HG03442 (cell line): ENCODE results near the gene PCSK4.
"Not testable (repeated sequence)": the region's sequence is repeated elsewhere in the genome, so short reads cannot be mapped to it uniquely, and the experiment has no call there.

Experiments
- ATAC-seq: cut with Tn5 transposase; IDR thresholded peaks from one replicate; pipeline ENCODE4 v1.9.1; 2021; ENCODE audit warnings: mild to moderate bottlenecking, moderate library complexity; ENCODE audit not compliant: unreplicated experiment

PCSK4 gene

DNA sequence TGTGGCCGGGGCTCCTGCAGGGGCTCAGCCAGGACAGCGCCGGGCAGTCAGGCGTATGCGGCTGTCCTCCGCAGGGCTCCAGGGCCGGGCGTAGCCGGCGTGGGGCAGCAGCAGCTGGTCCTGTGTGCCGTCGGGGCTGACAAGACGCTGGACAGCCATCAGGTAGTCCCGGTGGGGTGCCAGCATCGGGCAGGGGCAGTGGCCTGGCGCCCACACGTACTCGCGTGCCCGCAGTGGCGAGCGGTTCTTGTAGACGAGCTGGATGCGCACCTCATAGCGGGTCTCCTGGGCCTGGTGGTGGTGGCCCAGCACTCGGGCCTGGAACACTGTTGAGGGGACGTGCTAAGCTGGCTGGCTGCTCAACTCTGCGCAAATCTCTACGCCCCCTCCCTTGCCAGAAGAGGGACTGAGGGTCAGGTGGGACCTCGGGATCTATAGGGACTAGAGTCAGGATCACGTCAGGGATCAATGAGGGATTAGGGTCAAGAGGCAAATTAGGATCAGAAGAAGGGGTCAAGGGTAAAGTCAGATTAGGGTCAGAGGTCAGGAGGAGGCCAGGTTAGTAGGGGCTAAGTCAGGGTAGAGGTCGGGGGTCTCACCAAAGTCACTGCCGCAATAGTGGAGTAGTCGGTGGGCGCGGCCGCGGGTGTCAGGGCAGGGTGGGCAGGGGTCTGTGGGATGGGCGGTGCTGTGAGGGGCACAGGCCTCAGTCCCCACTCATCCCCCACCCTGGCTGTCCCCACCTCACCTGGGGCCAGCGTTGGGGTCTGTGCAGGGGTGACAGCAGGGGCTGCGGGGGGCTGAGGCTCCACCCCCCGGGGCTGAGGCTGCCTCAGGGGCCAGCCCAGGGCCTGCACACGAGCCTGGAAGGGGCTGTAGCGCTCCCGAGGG is 16.1 kb upstream of the PCSK4 start:
- ATAC-seq: no peak

GRCh38 chr19:1505012-1505411 is 14.9 kb upstream of the PCSK4 start:
- ATAC-seq: no peak

- no peak for ATAC-seq
Observed at GRCh38 chr19:1503925-1504773, 14.0 kb upstream of the PCSK4 start.

- no peak for ATAC-seq
Observed at GRCh38 chr19:1503089-1503924, 13.2 kb upstream of the PCSK4 start.

GRCh38 chr19:1502433-1503088 is 12.4 kb upstream of the PCSK4 start:
- ATAC-seq: no peak

DNA sequence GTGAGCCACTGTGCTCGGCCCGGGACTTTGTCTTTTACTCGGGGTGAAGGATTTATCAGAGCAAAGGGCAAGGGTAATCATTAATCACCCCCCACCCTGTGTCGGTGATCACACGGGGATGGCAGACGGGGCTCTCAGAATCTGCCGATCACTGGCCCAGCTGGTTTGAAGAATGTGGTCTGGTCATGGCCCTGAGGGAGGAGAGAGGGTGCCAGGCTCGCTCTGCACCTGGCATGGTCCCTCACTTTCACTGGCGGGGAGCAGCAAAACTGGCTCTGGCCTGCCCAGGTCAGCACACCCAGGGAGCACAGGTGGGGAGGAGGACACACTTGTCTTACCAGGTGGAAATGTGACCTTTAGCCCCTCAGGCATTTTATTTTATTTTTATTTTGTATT is 11.0 kb upstream of the PCSK4 start:
- ATAC-seq: no peak

- ATAC-seq: not testable (repeated sequence)
Observed at GRCh38 chr19:1499231-1499630, 9.1 kb upstream of the PCSK4 start.

- no peak for ATAC-seq
Observed at GRCh38 chr19:1497578-1498235, 7.6 kb upstream of the PCSK4 start.

- ATAC-seq: no peak
Observed at GRCh38 chr19:1496714-1497577, 6.8 kb upstream of the PCSK4 start.

DNA sequence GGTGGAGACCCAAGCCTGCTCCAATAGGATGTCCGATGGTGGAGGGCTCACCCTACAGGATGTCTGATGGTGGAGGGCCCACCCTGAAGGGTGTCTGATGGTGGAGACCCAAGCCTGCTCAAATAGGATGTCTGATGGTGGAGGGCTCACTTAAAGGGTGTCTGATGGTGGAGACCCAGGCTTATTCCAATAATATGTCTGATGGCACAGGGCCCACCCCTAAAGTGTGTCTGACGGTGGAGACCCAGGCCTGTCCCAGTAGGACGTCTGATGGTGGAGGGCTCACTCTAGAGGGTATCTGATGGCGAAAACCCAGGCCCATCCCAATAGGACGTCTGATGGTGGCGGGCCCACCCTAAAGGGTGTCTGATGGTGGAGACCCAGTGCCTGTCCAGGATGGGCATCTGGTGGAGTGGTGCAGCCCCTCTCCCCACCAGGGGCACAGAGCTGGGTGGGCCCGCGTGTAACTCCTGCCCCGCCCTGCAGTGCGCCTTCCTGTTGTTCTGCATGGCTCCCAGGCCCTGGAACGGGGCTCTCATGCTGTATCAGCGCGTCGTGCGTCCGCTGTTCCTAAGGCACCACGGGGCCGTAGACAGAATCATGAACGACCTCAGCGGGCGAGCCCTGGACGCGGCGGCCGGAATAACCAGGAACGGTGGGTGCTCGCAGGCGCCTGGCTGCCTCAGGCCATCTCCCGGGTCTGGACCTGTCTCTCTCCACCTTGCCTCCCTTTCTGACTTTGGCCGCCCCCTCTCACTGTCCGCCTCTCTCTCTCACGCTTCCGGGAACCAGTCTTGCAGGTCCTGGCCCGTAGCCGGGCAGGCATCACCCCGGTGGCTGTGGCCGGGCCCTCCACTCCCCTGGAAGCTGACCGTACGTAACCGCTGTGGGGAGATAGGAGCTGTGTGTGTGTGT is 5.9 kb upstream of the PCSK4 start:
- ATAC-seq: no peak

- ATAC-seq: no peak
Observed at GRCh38 chr19:1495051-1495798, 5.1 kb upstream of the PCSK4 start.

- no peak for ATAC-seq
Observed at GRCh38 chr19:1494115-1494815, 4.1 kb upstream of the PCSK4 start.

GRCh38 chr19:1492474-1493006 is 2.4 kb upstream of the PCSK4 start:
- ATAC-seq: no peak

- ATAC-seq: no peak
Observed at GRCh38 chr19:1491849-1492170, 1.7 kb upstream of the PCSK4 start.

GRCh38 chr19:1491114-1491848 is 1.1 kb upstream of the PCSK4 start, which contains the start of gene REEP6:
Gene REEP6 (plus strand): TSS chr19:1491181. CDS start chr19:1491270, 89 bp downstream.
- peak; percentile 7 for ATAC-seq
